GM19395 (cell line): ENCODE results near the gene CACNA1C.

ENCODE experiments used
- ATAC-seq: cut with Tn5 transposase; IDR thresholded peaks from one replicate; pipeline ENCODE4 v1.9.1; 2021; ENCODE audit warnings: mild to moderate bottlenecking, moderate library complexity; ENCODE audit not compliant: unreplicated experiment

Gene CACNA1C

DNA sequence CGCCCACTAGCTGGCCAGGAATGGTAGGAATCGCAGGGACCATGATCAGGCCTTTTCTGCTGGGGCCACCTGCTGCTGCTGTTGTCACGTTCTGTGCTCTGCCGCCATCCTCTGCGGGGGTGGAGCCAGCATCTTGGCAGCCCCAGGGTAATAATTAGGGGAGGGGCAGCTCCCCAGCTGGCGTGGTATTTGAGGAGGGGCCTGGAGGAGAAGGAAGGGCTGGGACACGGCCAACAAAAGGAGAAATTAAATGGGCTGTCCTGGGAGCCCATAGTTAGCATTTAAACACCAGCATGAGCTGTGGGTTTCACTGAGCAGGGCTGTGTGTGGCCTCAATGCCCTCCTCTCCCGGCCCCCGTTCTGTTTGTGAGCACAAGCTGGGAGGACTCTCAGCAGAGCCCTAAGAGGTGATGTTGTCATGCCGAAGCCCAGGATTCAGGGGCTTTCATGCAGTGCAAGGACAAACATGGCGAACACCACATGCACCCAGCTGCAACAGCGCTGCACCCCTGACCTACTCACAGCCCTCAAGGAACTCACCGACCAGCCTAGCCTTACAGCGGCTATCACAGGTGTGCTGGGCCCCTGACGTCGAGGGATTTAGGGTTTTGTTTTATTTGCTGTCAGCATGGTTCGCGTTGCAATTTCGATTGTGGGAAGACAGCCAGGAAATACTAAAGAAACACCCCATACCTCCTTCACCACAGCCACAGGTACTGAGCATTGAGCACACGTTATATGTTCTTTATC lies 324.3 kb downstream of the CACNA1C start:
- ATAC-seq, result no peak

DNA sequence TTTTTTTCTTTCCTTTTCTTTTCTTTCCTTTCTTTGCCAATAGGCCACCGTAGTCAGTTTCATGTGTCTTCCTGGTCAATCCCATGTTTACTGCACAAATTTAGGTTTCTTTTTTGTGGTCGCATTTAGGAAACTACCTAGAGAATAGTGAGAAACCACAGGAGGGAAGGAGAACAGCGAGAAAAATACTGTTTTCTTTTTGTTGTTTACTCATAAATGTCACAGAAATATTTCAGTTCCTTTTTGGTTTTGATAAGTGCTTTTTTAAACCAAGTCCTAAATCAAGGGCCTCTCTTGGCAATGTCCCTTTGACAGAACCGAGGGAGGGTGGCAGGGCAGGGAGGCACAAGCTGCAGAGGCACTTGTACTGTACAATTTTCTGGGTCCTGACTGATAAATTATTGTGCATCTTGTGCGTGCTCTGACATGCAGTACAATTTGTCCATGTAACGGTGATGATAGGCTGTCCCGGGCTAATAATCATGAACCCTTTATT lies 326.1 kb downstream of the CACNA1C start:
- no peak for ATAC-seq

DNA sequence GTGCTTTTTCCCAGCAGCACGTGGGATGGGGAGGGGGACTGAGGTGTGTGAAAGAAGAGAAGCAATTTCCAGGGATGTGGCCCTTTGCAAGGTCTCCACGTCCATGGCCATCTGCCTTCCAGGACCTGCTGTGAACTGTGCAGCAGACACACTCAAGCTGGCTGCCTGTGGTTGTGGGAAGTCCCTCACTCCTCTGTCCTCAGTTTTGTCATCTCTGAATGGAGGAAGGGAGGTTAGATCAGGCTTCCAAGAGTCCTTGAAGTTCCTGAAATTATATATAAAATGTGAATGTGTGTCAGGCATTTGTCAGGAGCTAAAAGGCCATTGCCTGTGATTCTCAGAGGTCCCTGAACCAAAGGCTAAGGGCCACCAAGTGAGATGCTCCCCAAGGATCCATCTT lies 328.2 kb downstream of the CACNA1C start:
- ATAC-seq, result no peak

DNA sequence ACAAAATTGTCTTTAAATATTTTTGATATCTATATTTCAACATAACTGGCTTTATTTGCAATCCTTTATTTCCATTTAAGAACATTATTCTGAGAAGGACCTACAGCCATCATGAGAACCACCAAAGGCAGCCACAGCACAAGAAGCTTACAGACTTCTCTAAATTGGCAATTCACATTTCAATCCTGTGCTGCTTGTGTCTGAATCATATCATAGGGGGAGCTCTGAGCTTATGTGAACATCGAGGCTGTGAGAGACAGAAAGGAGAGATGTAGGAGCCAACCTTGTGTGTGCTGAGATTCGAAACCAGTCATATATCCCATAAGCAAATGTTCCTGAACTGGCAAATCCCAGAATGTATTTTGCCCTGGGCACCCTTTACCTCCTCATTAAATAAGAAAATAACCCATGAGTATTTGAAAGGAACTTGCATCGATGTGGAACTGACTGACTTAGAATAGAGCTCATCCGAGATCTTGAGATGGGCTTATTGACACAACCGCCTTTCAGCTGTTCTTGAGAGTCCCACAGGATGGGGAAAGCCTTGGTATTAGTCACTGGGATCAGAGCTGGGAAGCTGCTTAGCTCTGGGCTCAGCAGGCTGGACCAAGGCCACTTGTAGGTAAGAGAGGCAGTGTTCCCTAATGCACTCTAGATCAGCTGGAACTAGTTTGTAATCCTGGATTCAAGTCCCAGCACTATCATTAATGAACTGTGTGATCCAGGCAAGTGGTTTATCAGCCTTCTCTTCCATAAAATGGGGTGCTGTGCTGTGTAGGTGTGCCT lies 329.8 kb downstream of the CACNA1C start:
- ATAC-seq, result no peak

DNA sequence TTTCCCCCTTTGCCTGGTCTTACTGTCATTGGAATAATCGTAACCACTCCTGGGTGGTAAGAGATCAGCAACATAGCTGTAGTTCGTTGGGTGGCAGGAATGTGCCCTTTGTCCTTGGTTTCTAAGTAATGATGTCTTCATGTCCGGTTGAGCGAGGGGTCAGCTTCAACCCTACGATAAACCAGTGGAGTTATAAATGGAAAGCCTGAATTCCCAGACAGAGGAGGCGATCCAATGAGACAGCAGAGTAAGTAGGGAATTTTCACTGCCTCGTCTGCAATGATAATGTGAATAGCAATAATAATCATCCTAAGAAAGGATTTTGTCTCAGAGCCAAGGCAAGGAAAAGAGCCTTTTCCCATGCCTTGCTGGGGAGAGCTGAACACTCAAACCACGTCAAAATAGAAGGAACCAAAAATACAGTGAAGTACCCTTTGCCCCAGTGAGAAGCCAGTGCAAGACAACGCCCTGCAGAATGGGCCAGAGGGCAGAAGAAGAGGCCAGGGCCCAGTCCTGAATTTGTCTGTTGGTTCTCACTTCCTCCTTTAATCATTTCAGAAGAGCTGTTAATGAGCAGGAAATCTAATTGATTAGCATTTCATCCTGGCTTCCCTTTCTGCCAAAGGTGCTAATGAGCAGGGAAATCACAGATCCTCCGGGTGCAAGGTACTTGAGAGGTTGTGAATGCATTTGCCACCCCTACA lies 330.7 kb downstream of the CACNA1C start:
- no peak for ATAC-seq

DNA sequence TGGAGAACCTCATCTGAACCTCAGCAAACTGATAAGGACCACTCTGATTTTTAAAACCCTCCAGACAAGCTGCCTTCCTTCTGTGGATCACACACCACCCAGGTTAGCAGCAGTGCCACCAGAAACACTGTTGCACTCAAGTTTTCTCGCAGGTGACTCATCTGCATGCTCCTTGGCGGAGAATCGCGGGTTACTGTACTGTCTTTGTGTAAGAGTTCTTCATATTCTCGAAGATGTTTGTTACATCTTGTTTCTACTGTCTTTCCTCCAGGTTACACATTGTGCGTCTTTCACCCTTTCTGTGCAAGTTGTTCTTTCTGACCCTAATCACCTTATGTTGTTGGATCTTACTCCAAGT lies 331.2 kb downstream of the CACNA1C start:
- no peak for ATAC-seq

DNA sequence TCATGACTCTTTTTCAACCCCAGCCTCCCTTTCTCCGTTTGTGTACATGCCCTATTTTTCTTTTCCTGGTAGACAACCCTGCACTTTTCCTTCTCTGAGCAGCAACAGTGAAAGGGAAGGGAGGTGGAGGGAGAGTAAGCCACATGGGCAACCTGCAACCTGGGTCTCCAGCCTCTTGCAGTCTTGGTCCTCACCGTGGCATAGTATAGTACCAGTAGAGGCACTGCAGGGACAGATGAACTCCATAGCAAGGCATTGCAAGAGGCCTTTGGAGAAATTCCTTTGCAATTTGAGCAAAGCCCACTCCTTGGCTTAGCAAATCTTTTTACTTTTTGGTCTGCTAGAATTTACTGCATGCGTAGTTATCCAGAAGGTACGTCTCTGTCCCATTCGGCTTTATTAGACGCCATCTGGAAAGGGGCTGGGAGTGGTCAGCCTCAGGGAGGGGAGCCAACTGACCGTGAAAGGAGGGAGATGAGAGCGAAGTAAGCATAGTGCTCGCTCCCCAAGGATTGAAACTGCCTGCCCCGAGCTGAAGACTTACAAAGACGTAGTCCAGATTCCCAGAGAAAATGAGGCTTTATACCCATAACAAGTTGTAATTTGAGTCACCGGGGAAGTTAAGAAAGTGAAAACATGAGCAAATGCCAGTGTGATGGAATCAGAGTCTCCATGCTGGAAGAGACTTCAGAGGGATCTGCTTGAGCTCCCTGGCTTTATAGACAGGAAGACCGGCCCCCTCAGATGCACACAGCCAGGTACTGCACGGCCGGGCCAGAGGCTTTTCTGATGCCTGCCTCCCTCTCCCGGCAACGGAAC lies 332.0 kb downstream of the CACNA1C start:
- no peak for ATAC-seq

DNA sequence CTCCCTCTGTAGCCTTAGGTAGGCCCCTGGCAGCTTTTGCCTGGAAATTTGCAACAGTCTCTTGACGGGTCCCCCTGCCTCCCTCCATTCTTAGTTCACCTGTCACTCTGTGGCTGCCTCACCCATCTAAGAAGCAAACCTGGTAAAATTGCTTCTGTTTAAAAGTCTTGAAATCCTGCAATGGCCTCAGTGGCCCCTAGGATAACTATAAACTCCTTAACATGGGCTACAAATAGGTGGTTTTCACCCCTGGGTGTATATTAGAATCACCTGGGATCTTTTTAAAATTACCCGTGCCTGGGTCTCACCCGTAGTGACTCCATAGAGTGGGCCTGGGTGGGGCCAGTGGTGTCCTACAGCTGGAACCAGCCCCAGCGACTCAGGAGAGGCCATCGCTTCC lies 332.7 kb downstream of the CACNA1C start:
- no peak for ATAC-seq

DNA sequence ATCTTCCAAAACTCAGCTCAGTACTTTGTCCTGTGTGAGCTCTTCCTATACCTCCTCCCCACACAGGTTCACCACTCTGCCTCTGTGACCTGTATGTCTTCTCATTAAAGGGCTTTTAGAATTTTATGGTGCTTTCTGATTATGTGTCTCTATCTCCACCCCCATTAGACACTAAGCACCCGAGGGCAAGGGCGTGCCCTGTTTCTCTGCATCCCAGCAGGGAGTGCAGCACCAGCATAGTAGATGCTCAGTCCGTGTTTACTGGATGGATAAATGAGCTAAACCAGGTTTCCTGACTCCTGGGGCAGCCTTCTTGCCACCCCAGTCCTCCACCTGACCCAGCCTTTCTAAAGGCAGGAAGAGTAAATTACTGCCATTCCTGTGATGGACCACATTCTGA lies 333.8 kb downstream of the CACNA1C start:
- no peak for ATAC-seq

DNA sequence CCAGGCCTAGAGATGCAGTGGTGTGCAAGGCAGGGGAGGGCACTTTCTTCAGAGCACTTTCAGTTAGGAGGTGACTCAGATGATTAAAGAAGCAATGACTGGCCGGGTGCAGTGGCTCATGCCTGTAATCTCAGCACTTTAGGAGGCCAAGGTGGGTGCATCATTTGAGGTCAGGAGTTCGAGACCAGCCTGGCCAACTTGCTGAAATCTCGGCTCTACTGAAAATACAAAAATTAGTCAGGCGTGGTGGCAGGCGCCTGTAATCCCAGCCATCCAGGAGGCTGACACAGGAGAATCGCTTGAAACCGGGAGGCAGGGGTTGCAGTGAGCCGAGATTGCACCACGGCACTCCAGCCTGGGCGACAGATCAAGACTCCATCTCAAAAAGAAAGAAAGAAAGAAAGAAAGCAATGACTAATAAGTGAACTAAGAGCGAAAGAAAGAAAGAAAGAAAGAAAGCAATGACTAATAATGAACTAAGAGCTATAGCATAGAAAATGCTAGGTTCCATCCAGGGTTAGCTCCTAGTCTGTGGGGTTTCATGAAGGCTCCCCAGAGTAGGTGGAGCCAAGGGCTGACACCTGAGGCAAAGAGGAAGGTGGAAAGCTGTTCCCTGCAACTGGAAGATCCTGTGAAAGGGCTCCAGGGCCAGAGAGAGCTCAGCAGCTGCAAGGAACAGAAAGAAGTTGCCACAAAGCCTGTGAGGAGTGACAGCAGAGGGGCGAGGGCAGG lies 334.5 kb downstream of the CACNA1C start:
- ATAC-seq, result peak; percentile 81

DNA sequence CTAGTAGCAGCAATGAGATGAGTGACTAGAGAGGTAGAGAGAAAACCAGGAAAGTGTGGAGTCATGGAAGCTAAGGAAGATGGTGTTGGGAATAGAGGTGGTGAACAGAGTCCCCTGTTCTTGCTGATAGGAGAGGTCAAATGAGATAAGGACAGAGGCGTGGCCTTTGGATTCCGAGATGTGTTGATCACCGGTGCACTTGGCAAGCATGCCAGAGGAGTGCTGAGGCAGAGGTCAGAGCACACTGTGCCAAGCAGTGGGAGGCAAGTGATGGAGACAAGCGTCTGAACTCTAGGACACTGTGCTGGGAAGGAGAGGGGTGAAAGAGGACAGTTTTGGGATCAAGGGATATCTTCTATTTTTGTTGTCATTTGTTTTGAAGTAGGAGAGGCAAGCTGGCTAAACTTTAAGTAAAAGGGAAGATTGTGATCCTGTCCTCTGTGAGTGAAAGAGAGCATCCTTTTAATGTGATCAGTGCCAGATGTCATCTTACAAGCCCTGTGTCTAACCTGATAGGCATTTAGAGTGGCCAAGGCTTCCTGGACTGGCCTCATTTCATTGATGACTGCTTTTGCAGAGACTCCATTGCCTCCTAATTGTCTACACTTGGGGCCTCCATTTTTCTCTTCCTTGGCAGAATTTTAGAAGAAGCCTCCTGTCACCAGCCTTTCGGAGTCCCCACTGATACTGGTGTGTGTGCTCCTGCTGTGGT lies 336.4 kb downstream of the CACNA1C start:
- ATAC-seq, result no peak

DNA sequence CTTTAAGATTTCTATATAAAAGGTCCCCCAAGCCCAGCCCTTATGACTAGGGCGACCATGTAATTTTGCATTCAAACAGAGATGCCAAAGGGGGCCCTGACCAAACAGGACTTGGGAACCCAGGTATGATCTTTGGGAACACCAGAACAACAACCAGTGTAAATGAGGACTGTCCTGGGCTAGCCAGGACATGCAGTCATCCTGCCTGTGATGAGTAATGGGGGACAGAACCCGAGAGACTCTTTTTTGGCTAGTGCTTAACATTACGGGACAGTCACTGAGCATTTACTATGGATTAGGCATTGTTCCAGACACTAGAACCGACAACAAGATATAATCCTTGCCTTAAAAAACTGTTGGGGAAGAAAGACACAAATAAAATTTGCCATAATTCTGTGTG lies 337.3 kb downstream of the CACNA1C start:
- ATAC-seq, result no peak

DNA sequence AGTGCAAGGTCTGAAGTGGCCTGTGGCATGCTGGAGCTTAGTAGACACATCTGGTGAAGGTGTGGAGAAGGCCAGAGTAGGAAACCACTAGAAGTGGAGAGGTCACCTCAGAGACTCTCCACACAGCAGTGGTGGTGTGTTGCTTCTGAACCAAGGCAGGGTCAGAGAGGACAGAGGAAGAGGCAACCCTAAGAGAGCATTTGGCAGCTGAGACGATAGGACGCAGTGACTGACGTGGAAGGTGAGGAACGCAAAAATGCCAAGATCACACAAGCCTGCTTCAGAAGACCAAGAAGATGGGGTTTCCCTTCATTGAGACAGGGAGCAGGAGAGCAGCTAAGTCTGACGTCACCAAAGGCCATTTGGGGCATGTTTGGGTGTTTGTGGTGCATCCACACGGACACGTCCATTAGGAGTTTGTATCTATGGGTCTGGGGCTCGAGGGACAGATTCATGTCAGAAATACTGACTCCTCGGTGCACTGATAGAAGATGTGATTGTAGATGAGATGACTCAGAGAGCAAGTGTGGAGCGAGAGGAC lies 338.1 kb downstream of the CACNA1C start:
- no peak for ATAC-seq

DNA sequence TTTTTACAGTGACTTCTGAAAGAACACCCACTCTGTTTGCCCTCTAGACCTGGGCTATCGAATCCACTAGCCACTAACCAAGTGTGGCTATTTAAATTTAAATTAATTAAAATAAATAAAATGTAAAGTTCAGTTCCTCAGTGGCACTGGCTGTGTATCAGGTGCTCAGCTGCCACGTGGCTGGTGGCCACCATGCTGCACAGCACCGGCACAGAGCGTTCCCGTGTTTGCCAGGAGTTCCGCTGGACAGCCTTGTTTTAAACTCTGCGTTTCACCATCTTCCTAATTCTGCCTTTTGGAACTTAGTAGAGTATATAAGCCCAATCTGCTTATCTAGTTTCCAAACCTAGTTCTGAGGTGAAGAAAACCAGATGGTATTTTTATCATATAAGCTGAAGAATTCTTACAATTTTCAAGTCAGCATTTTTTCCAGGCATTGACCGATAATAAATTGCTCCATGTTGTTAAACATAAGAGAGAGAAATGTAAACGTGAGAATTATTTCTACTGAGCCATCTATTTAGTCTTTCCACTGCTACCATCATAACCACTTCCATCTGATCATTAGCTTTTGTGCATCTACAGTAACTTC lies 339.0 kb downstream of the CACNA1C start:
- ATAC-seq, result no peak

DNA sequence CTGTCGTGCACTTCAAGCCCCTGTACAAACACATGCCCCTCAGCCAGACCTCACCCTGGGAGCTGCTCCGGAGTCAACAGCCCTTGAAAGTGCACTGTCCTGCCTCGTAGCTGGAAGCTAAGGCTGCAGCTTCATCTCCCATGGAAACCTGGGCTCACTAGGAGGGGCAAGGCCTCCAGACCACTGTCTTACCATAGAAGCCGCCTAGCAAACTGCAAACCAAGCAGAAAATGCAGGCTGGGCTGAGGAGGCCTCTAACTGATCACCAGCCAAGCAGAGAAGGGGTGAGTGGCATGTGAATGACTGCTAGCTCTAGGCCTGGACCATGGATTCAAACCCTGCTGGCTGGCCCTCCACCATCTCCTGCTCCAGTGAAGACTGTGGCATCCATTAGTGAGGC lies 340.2 kb downstream of the CACNA1C start:
- no peak for ATAC-seq

DNA sequence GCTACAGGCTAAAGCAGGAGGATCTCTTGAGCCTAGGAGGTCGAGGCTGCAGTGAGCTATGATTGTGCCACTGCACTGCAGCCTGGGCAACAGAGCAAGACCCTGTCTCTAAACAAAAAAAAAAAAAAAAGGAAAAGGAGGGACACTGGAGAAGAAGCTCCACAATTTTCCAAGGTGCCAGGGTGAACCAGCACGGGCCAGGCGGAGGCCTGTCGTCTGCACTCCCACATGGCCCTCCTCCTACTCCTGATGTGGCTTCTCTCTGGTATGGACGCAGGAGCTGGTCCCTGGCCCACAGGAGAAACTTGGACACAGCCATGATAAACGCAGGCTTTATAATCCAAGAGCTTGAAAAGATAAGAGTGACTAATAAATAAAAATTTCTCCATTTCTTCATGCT lies 341.2 kb downstream of the CACNA1C start:
- no peak for ATAC-seq

DNA sequence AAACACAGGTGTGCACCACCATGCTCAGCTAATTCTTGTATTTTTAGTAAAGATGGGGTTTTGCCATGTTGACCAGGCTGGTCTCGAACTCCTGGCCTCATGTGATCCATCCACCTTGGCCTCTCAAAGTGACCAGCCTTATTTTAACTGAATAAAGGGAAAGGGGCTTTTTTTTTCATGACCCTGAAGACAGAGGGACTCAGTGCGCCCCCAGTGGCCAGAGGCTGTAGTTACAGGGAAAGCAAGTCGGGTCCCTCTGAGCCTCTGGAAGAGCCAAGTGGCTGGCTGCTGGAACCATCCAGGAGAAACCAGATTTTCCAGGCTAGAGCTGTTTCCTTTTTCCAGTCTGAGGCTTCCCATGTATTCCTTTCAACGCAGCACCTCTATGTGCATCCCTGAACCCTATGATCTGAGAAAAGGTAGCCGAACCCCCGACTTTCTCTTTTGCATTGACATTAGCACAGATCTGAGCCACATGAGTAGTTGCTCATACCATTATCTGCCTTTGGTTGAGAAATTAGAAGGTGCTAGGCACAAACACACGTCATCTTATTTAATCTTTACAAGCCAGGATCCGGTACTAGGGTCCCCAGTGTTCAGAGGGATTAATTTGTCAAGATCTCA lies 342.7 kb downstream of the CACNA1C start:
- ATAC-seq, result no peak

DNA sequence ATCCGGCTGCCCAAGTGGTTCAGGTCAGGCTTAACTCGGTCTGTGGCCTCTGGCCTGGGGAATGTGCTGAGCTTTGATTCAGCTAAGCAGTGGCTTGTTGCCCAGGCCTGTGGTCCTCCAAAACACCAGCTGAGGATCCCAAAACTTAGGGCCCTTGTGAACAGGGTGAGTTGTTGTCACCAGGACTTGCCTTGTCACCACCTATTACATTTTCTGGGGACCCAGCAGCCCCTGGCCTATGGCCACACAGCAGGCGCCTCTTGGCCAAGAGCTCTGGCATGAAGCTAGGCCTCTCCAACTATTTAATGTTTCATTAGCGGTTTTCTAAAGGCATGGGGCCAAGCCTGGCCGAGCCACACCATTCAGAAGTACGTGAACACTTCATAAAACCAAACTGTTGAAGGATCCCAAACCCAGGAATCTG lies 343.7 kb downstream of the CACNA1C start:
- no peak for ATAC-seq
